ENCODE measurements around the gene GPS1.

The GPS1 gene

DNA sequence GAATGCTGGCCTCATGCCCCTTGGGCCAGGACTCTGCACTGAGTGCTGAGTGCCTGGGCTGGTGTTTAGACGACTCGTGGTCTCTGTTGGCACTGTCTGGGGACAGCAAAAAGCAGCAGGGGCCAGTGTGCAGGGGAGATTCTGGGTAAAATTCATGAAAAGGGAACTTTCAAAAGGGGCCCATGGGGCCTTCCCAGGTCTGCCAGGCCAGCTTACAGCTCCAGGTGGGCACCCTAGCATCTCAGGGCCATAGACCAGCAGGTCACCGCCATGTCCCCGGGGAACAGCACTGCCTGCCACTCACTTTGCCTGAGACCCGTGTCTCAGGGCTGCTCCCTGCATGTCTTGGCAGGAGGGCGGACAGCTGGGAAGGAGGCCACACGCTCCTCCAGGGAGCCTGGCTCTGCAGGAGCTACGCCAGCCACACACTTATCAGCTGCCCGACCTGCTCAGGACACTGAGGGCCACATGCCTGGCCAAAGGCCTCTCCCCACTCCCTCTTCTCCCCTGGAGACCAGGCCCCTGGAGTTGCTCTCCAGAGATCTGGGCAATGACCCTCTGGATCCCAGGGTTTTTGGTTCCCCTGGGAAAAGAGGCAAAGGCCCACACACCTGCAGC, 55.1 kb downstream of the GPS1 start:
- Histone ChIP-seq H3K4me3 (ENCODE audit: low read depth in 1 of 2, low read length in 2 of 2) (peak overlapping the region; percentile 19 to 61; a peak in 3 of 4 replicates), H3K9me3 (ENCODE audit: insufficient read depth, low read length, severe bottlenecking) (no peaks in the 10 kb centered on the region), H2AFZ (ENCODE audit: low read depth, low read length) (peak overlapping the region; percentile 84), H3K36me3 (ENCODE audit: insufficient read depth, low read length) (0 out of 2 replicates have a peak, but pooled peaks cover 6% of the 10 kb centered on the region), H3K4me1 (ENCODE audit: insufficient read depth, low read length) (peaks cover 31% of the 10 kb centered on the region), H3K27me3 (ENCODE audit: insufficient read depth, low read length, poor library complexity) (no peaks in the 10 kb centered on the region), H4K20me1 (ENCODE audit: insufficient read depth, low read length) (0 out of 2 replicates have a peak, but pooled peaks cover 3% of the 10 kb centered on the region), H3K4me2 (ENCODE audit: insufficient read depth, low read length) (peak overlapping the region; percentile 82), H3K27ac (ENCODE audit: low read length) (peak overlapping the region; percentile 89), H3K79me2 (ENCODE audit: insufficient read depth, low read length) (peaks cover 9% of the 10 kb centered on the region), H3K9ac (ENCODE audit: low read depth, low read length) (peak overlapping the region; percentile 68)
- no peak for DNase-seq
- peak; percentile 2; the same call in 2 of the 3 replicates for ATAC-seq (ENCODE audit: insufficient read depth, low read depth)
- TF ChIP-seq EZH2 (IDR thresholded peaks at IDR 0.05; ENCODE audit: borderline replicate concordance, low read depth, low read length, severe bottlenecking), result no peak
- TF ChIP-seq, protein P1, sequence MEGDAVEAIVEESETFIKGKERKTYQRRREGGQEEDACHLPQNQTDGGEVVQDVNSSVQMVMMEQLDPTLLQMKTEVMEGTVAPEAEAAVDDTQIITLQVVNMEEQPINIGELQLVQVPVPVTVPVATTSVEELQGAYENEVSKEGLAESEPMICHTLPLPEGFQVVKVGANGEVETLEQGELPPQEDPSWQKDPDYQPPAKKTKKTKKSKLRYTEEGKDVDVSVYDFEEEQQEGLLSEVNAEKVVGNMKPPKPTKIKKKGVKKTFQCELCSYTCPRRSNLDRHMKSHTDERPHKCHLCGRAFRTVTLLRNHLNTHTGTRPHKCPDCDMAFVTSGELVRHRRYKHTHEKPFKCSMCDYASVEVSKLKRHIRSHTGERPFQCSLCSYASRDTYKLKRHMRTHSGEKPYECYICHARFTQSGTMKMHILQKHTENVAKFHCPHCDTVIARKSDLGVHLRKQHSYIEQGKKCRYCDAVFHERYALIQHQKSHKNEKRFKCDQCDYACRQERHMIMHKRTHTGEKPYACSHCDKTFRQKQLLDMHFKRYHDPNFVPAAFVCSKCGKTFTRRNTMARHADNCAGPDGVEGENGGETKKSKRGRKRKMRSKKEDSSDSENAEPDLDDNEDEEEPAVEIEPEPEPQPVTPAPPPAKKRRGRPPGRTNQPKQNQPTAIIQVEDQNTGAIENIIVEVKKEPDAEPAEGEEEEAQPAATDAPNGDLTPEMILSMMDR (IDR thresholded peaks at IDR 0.05; ENCODE audit: borderline replicate concordance, extremely low read depth, low read length, poor library complexity, severe bottlenecking), result no peak
